Heart right ventricle (tissue), 16 donors: ENCODE measurements around the gene DIP2C. TPM values are rescaled to one million over a fixed set of nuclear protein-coding genes. Genes with fewer than 3 reads are reported as not detected.
A peak's percentile ranks its signal among the peaks of the same experiment; 100 is the strongest.

Experiments used
- ATAC-seq, 8 donors: fragments of 200-7000 bp; cut with Tn5 transposase; one replicate each; pipeline ENCODE4 v1.9.1; 2020; ENCODE audit warnings: mild to moderate bottlenecking in 8 of 8, moderate library complexity in 8 of 8, moderate number of reproducible peaks in 1 of 8
- DNase-seq, 2 donors: peaks; one replicate each; pipeline ENCODE4 v3.0.0-alpha.2; 2020
- H3K27ac ChIP-seq, 10 donors: fragments of 200-600 bp; sonication (generic) in 2 of 10; one replicate each; pipeline versions ENCODE4 v1.5.0 to v1.8.0; 2020 to 2022; ENCODE audit warnings: mild to moderate bottlenecking in 3 of 10
- H3K27me3 ChIP-seq, 7 donors: fragments of 200-600 bp; one replicate each; pipeline ENCODE4 v1.8.0; 2021 to 2022; ENCODE audit warnings: mild to moderate bottlenecking in 2 of 7
- H3K36me3 ChIP-seq, 9 donors: fragments of 200-600 bp; sonication (generic) in 1 of 9; one replicate each; pipeline versions ENCODE4 v1.5.0 to v1.8.0; 2020 to 2022; ENCODE audit warnings: mild to moderate bottlenecking in 2 of 9
- H3K4me1 ChIP-seq, 9 donors: fragments of 200-600 bp; sonication (generic) in 1 of 9; one replicate each; pipeline versions ENCODE4 v1.5.0 to v1.8.0; 2020 to 2022; ENCODE audit warnings: mild to moderate bottlenecking in 4 of 9
- H3K4me3 ChIP-seq, 10 donors: fragments of 200-600 bp; sonication (generic) in 2 of 10; one replicate each; pipeline versions ENCODE4 v1.5.0 to v1.8.0; 2020 to 2022; ENCODE audit warnings: mild to moderate bottlenecking in 7 of 10, moderate library complexity in 2 of 10
- H3K9me3 ChIP-seq, 11 donors: fragments of 200-600 bp in 10 of 11; sonication (generic) in 2 of 11; one replicate each; pipeline versions ENCODE4 v1.5.0 to v1.8.0; 2013 to 2022; ENCODE audit warnings: mild to moderate bottlenecking in 2 of 11, control low read depth in 1 of 11, moderate library complexity in 1 of 11
- CTCF ChIP-seq, 9 donors: fragments of 200-600 bp; sonication (generic) in 2 of 9; IDR thresholded peaks; one replicate each; pipeline versions ENCODE4 v1.5.0 to v1.8.0; 2021 to 2022; ENCODE audit warnings: antibody characterized with exemption in 9 of 9, mild to moderate bottlenecking in 5 of 9, moderate library complexity in 1 of 9
- WGBS, 2 donors: extraction: QIAGEN DNeasy Blood & Tissue Kit; methylation state at CpG; one replicate each; pipeline ENCODE4 v1.1.7; 2013; ENCODE audit warnings: inconsistent platforms in 1 of 2; 5-methylcytosine and 5-hydroxymethylcytosine counted together
- intact Hi-C, 10 donors: fragments of 100-400 bp; cut with DNase I; formaldehyde crosslinking; loops; one replicate each; pipeline versions ENCODE4 v1.11.1 to v1.14.2; 2022
- polyA plus RNA-seq, 2 donors: library from polyadenylated mRNA; stranded (reverse); fragments of 200-250 nt; gene quantifications; one replicate each; pipeline ENCODE4 v1.2.3, GENCODE V29; 2013
- total RNA-seq, 10 donors: library from RNA; stranded (reverse); fragmentation: NEBNext Ultra II Directional in 3 of 10; extraction: Animal tissue kit (Norgen Biotek cat#: 25700) in 3 of 10; gene quantifications; one replicate each; pipeline versions ENCODE4 v1.2.1 to v1.2.4, GENCODE V29; 2021 to 2023
- donor health status: Arrhythmogenic right ventricular cardiomyopathy.
- donor health status: ischemic (EF 13 %, LVEDD 7.1; RV severe dilation, severe dysfunction).
- donor health status: healthy with polysubstance abuse.
- donor health status: DM: no; HTN: yes; CAD: no.
- donor health status: DM: no; HTN: no; CAD: no.
- donor health status: ischemic (EF 25% LVEDD 6.9; RV normal size, moderate dysfunction).
- donor health status: ischemic (EF 25% LVEDD 5.7; RV mildly dilated, moderate dysfunction).
- donor health status: healthy.
- donor health status: DM: yes; HTN: yes; CAD: no.
- donor health status: Ischemic cardiomyopathy.
- donor health status: ischemic (EF 35%, LVEDD 5.7; RV mildly dilated, moderate dysfunction).
- donor health status: nonischemic (EF 11% LVEDD 7.7; RV severe dilation, severe dysfunction).
- donor health status: DM: yes; HTN: yes; CAD: no.
- donor health status: PGD.
- donor health status: ischemic (EF 29% LVEDD 5.4; RV normal size, mild dysfunction).
- donor health status: nonischemic (EF 23%, LVEDD 6.1; RV moderate dilation, normal function).

The DIP2C gene
- total and polyA plus RNA-seq, 12 donors, result 7.1 to 48.2 (median 33.7) TPM

- intact Hi-C loops, result no loop called here
- Histone ChIP-seq H3K9me3 (no peaks in the 10 kb centered on the region), H3K27me3 (no peaks in the 10 kb centered on the region), H3K27ac (peak overlapping the region in 2 of 10 donors; percentile 37 to 78), H3K36me3 (peaks cover 0 to 82% (median 26%) of the 10 kb centered on the region in 9 donors), H3K4me1 (peaks cover 0 to 16% (median 0%) of the 10 kb centered on the region in 9 donors), H3K4me3 (peak overlapping the region in 1 of 10 donors; percentile 1)
- WGBS, 2 donors, result 91 to 93% methylated on average over 5 of the region's 5 CpGs
- no peak for ATAC-seq
- TF ChIP-seq CTCF (IDR thresholded peaks at IDR 0.05), result no peak
- DNase-seq, result no peak
Observed at GRCh38 chr10:387593-387891, 301.9 kb downstream of the DIP2C start.

GRCh38 chr10:386771-387592, 302.5 kb downstream of the DIP2C start:
- no peaks in the 10 kb centered on the region for H3K9me3 ChIP-seq
- ATAC-seq, result peak in 5 of 8 donors; percentile 25 to 52 (median 35)
- no peak for TF ChIP-seq CTCF (IDR thresholded peaks at IDR 0.05)
- H3K27ac ChIP-seq, result peak overlapping the region in 2 of 10 donors; percentile 19 to 78
- no peak for DNase-seq
- H3K36me3 ChIP-seq, result peaks cover 0 to 88% (median 30%) of the 10 kb centered on the region in 9 donors
- H3K27me3 ChIP-seq, result no peaks in the 10 kb centered on the region
- WGBS, 2 donors, result 87 to 89% methylated on average over 26 to 27 of the region's 27 CpGs
- peak overlapping the region in 1 of 10 donors; percentile 1 for H3K4me3 ChIP-seq
- intact Hi-C loops, result no loop called here
- peaks cover 0 to 12% (median 0%) of the 10 kb centered on the region in 9 donors for H3K4me1 ChIP-seq

GRCh38 chr10:385571-386300, 303.7 kb downstream of the DIP2C start:
- no peak for TF ChIP-seq CTCF (IDR thresholded peaks at IDR 0.05)
- H3K9me3 ChIP-seq, result no peaks in the 10 kb centered on the region
- 86 to 90% methylated on average over 31 of the region's 31 CpGs for WGBS, 2 donors
- intact Hi-C loops, result no loop called here
- ATAC-seq (no peak), DNase-seq (no peak)
- H3K4me1 ChIP-seq, result peaks cover 0 to 4% (median 0%) of the 10 kb centered on the region in 9 donors
- no peak overlapping the region for H3K4me3 ChIP-seq
- H3K27ac ChIP-seq, result no peak overlapping the region
- peaks cover 0 to 96% (median 38%) of the 10 kb centered on the region in 9 donors for H3K36me3 ChIP-seq
- no peaks in the 10 kb centered on the region for H3K27me3 ChIP-seq

GRCh38 chr10:384538-385305, 304.7 kb downstream of the DIP2C start:
- Histone ChIP-seq H3K36me3 (peaks cover 0 to 90% (median 29%) of the 10 kb centered on the region in 9 donors), H3K4me1 (peaks cover 0 to 4% (median 0%) of the 10 kb centered on the region in 9 donors), H3K27ac (no peak overlapping the region), H3K27me3 (no peaks in the 10 kb centered on the region), H3K4me3 (no peak overlapping the region), H3K9me3 (no peaks in the 10 kb centered on the region)
- TF ChIP-seq CTCF (IDR thresholded peaks at IDR 0.05), result no peak
- no peak for DNase-seq
- no peak for ATAC-seq
- intact Hi-C loops, result no loop called here
- WGBS, 2 donors, result 95% methylated on average over 26 to 27 of the region's 27 CpGs
